IMR-90 (cell line): ENCODE measurements around the gene PRDM10. TPM values are rescaled to one million over a fixed set of nuclear protein-coding genes. Genes with fewer than 3 reads are reported as not detected.
A peak's percentile ranks its signal among the peaks of the same experiment; 100 is the strongest.

Experiments
- ATAC-seq: fragments of 200-7000 bp; cut with Tn5 transposase; 2 replicates; pipeline ENCODE4 v1.9.1; 2020; ENCODE audit warnings: low read depth, mild to moderate bottlenecking, moderate library complexity
- BruUV-seq: library from RNA; stranded (reverse); fragments of 400-500 nt; replicated peaks from 2 replicates; lab custom pipeline; 2021; lab: Mats Ljungman, UMichigan
- CTCF ChIA-PET: fragments of 300-600 bp; formaldehyde crosslinking; extraction: SDS; loops from one replicate; lab custom pipeline; 2021; ENCODE audit warnings: antibody characterized with exemption; lab: Yijun Ruan, JAX
- POLR2A ChIA-PET: fragments of 300-600 bp; sonication (Branson Sonifier 250); formaldehyde crosslinking; loops from one replicate; lab custom pipeline; 2022; ENCODE audit warnings: antibody characterized with exemption; ENCODE audit not compliant: unreplicated experiment; lab: Charles Lee
- DNase-seq: peaks from one replicate; pipeline ENCODE4 v3.0.0; 2013
- H2AFZ ChIP-seq: replicated peaks from 2 replicates; pipeline ENCODE3; 2013; ENCODE audit warnings: low read length, mild to moderate bottlenecking; ENCODE audit not compliant: poor library complexity
- H2AK5ac ChIP-seq: 2 replicates; pipeline ENCODE4 v1.6.1; 2013; ENCODE audit warnings: low read depth, low read length, inconsistent platforms
- H2AK9ac ChIP-seq: replicated peaks from 2 replicates; pipeline ENCODE3; 2013; ENCODE audit warnings: mild to moderate bottlenecking, low read depth, low read length, moderate library complexity; ENCODE audit not compliant: poor library complexity
- H2BK120ac ChIP-seq: 2 replicates; pipeline ENCODE4 v1.6.1; 2013; ENCODE audit warnings: low read depth, low read length, inconsistent platforms
- H2BK15ac ChIP-seq: 3 replicates; pipeline ENCODE4 v1.6.1; 2013; ENCODE audit warnings: low read depth, low read length, inconsistent platforms
- H2BK20ac ChIP-seq: 2 replicates; pipeline ENCODE4 v1.6.1; 2013; ENCODE audit warnings: low read depth, mild to moderate bottlenecking, inconsistent platforms, low read length, moderate library complexity
- H2BK5ac ChIP-seq: 2 replicates; pipeline ENCODE4 v1.6.1; 2013; ENCODE audit warnings: mild to moderate bottlenecking, low read depth, low read length, inconsistent platforms; ENCODE audit not compliant: poor library complexity, severe bottlenecking
- H3K14ac ChIP-seq: replicated peaks from 2 replicates; pipeline ENCODE4 v1.6.1; 2013; ENCODE audit warnings: low read depth, low read length, inconsistent platforms
- H3K18ac ChIP-seq: 2 replicates; pipeline ENCODE4 v1.6.1; 2013; ENCODE audit warnings: low read depth, low read length, control low read depth
- H3K23ac ChIP-seq: 2 replicates; pipeline ENCODE4 v1.6.1; 2013; ENCODE audit warnings: low read depth, low read length, inconsistent platforms
- H3K27ac ChIP-seq: 2 replicates; pipeline ENCODE4 v1.5.1; 2013; ENCODE audit warnings: mild to moderate bottlenecking, control low read depth, low read length; ENCODE audit not compliant: insufficient read depth
- H3K27me3 ChIP-seq: 2 replicates; pipeline ENCODE4 v1.6.1; 2013; ENCODE audit warnings: low read length; ENCODE audit not compliant: control insufficient read depth, insufficient read depth
- H3K36me3 ChIP-seq: 2 replicates; pipeline ENCODE4 v1.6.1; 2013; ENCODE audit warnings: low read length, mixed read lengths; ENCODE audit not compliant: control insufficient read depth, insufficient read depth
- H3K4ac ChIP-seq: 2 replicates; pipeline ENCODE4 v1.6.1; 2013; ENCODE audit warnings: low read depth, low read length, inconsistent platforms
- H3K4me1 ChIP-seq: 2 replicates; pipeline ENCODE4 v1.6.1; 2013; ENCODE audit warnings: low read length, mixed read lengths; ENCODE audit not compliant: control insufficient read depth, insufficient read depth
- H3K4me2 ChIP-seq: 2 replicates; pipeline ENCODE4 v1.6.1; 2013; ENCODE audit warnings: low read depth, mild to moderate bottlenecking, control low read depth, low read length, moderate library complexity
- H3K4me3 ChIP-seq: 2 replicates; pipeline ENCODE4 v1.5.1; 2013; ENCODE audit warnings: low read depth, mild to moderate bottlenecking, control low read depth, low read length, moderate library complexity; ENCODE audit not compliant: insufficient read depth
- H3K56ac ChIP-seq: 2 replicates; pipeline ENCODE4 v1.6.1; 2013; ENCODE audit warnings: low read length, inconsistent platforms; ENCODE audit not compliant: insufficient read depth; ENCODE audit errors: extremely low read depth
- H3K79me1 ChIP-seq, 2 experiments: 2 replicates each; pipeline ENCODE4 v1.6.1; 2013; ENCODE audit warnings: low read length in 2 of 2, inconsistent platforms in 1 of 2, low read depth in 1 of 2
- H3K9ac ChIP-seq: 2 replicates; pipeline ENCODE4 v1.6.1; 2013; ENCODE audit warnings: low read depth, low read length, control low read depth
- H3K9me1 ChIP-seq: 2 replicates; pipeline ENCODE4 v1.6.1; 2013; ENCODE audit warnings: low read length, inconsistent platforms; ENCODE audit not compliant: insufficient read depth
- H3K9me3 ChIP-seq: 2 replicates; pipeline ENCODE4 v1.6.1; 2013; ENCODE audit warnings: low read length; ENCODE audit not compliant: control insufficient read depth, insufficient read depth
- H4K20me1 ChIP-seq: 2 replicates; pipeline ENCODE4 v1.6.1; 2013; ENCODE audit warnings: low read length, inconsistent platforms; ENCODE audit not compliant: insufficient read depth
- H4K5ac ChIP-seq: 2 replicates; pipeline ENCODE4 v1.6.1; 2013; ENCODE audit warnings: mild to moderate bottlenecking, low read depth, low read length, control low read depth
- H4K8ac ChIP-seq, 2 experiments: 2 replicates each; pipeline ENCODE4 v1.6.1; 2013; ENCODE audit warnings: low read depth in 2 of 2, low read length in 2 of 2, control low read depth in 1 of 2, inconsistent platforms in 1 of 2
- H4K91ac ChIP-seq: 2 replicates; pipeline ENCODE4 v1.6.1; 2013; ENCODE audit warnings: low read depth, low read length, inconsistent platforms; ENCODE audit not compliant: insufficient read depth
- BHLHE40 ChIP-seq: fragments of 150-350 bp; IDR thresholded peaks from 2 replicates; pipeline ENCODE4 v1.6.1; 2016; ENCODE audit warnings: mild to moderate bottlenecking, low read depth, low read length
- CEBPB ChIP-seq: IDR thresholded peaks from 2 replicates; pipeline ENCODE4 v1.6.1; 2012; ENCODE audit warnings: low read depth, low read length, improper control_type of control experiment
- MAFK ChIP-seq: IDR thresholded peaks from 2 replicates; pipeline ENCODE4 v1.6.1; 2012; ENCODE audit warnings: low read depth, low read length, improper control_type of control experiment
- MAZ ChIP-seq: IDR thresholded peaks from 2 replicates; pipeline ENCODE4 v1.6.1; 2012; ENCODE audit warnings: low read depth, mild to moderate bottlenecking, low read length, improper control_type of control experiment, moderate library complexity, borderline replicate concordance
- MXI1 ChIP-seq: IDR thresholded peaks from 2 replicates; pipeline ENCODE4 v1.6.1; 2012; ENCODE audit warnings: low read depth, mild to moderate bottlenecking, low read length, moderate library complexity, borderline replicate concordance
- POLR2A ChIP-seq: IDR thresholded peaks from 2 replicates; pipeline ENCODE4 v1.6.1; 2012; ENCODE audit warnings: mild to moderate bottlenecking, low read depth, low read length
- RAD21 ChIP-seq: IDR thresholded peaks from 2 replicates; pipeline ENCODE4 v1.6.1; 2012; ENCODE audit warnings: low read length, improper control_type of control experiment
- RCOR1 ChIP-seq: IDR thresholded peaks from 2 replicates; pipeline ENCODE4 v1.6.1; 2012; ENCODE audit warnings: mild to moderate bottlenecking, low read length, improper control_type of control experiment; ENCODE audit not compliant: insufficient replicate concordance
- RFX5 ChIP-seq: IDR thresholded peaks from 2 replicates; pipeline ENCODE4 v1.8.0; 2012; ENCODE audit warnings: low read depth, mild to moderate bottlenecking, low read length, moderate library complexity
- USF2 ChIP-seq: fragments of 150-350 bp; IDR thresholded peaks from 2 replicates; pipeline ENCODE4 v1.6.1; 2017; ENCODE audit warnings: mild to moderate bottlenecking, antibody characterized with exemption, low read length, low read depth
- WGBS, 2 experiments: methylation state at CpG; one replicate each; pipeline versions ENCODE4 v1.1.5 to v1.1.7; 2013; ENCODE audit warnings: missing lambda C conversion rate in 2 of 2; ENCODE audit not compliant: insufficient read length in 1 of 2; ENCODE audit errors: extremely low coverage in 2 of 2; 5-methylcytosine and 5-hydroxymethylcytosine counted together
- dilution Hi-C: fragments of 300-500 bp; cut with HindIII; formaldehyde crosslinking; loops from one replicate; pipeline ENCODE4 v1.14.3; 2018; ENCODE audit warnings: low sequenced_read_pairs; ENCODE audit not compliant: unreplicated experiment
- in situ Hi-C: fragments of 300-500 bp; cut with MboI; formaldehyde crosslinking; loops from 3 replicates; pipeline ENCODE4 v1.14.3; 2019; ENCODE audit warnings: low sequenced_read_pairs, inconsistent platforms, mixed read lengths
- intact Hi-C: fragments of 100-400 bp; cut with micrococcal nuclease; formaldehyde crosslinking; loops from 2 replicates; pipeline ENCODE4 v1.10.0; 2022
- polyA plus RNA-seq, 3 experiments: library from polyadenylated mRNA; depleted of rRNA; stranded (reverse); fragments of >200 nt; gene quantifications; 2 replicates each; pipeline ENCODE4 v1.2.3, GENCODE V29; 2012; ENCODE audit warnings: low replicate concordance in 1 of 3
- total RNA-seq: library from RNA; depleted of rRNA; stranded (reverse); fragments of >200 nt; gene quantifications from 2 replicates; pipeline ENCODE4 v1.2.3, GENCODE V29; 2012

The PRDM10 gene
- total and polyA plus RNA-seq, 2 of the 4 experiments (the other 2 are of a cell fraction), result 3.1 to 6.5 TPM

- Histone ChIP-seq H3K79me1 (peaks cover 16 to 38% of the 10 kb centered on the region in 2 experiments), H2BK20ac (no peak within 1 kb of the TSS), H2BK120ac (no peak within 1 kb of the TSS; the same call in 1 of the 2 replicates), H3K14ac (peak within 1 kb of the TSS; percentile 88), H4K20me1 (no peaks in the 10 kb centered on the region; the same call in 1 of the 2 replicates), H2AK9ac (peak within 1 kb of the TSS; percentile 47), H3K9ac (peak within 1 kb of the TSS; percentile 96), H3K4ac (peak within 1 kb of the TSS; percentile 91), H3K4me2 (peak within 1 kb of the TSS; percentile 100), H3K9me3 (no peaks in the 10 kb centered on the region), H2BK5ac (peak within 1 kb of the TSS; percentile 84), H3K56ac (peak within 1 kb of the TSS; percentile 42; the same call in 1 of the 2 replicates), H4K8ac (peak within 1 kb of the TSS; percentile 78 to 97), H3K36me3 (peaks cover 11% of the 10 kb centered on the region), H4K91ac (peak within 1 kb of the TSS; percentile 55), H3K27ac (peak within 1 kb of the TSS; percentile 94), H3K9me1 (no peaks in the 10 kb centered on the region; the same call in 1 of the 2 replicates), H2AK5ac (peak within 1 kb of the TSS; percentile 5; the same call in 1 of the 2 replicates), H3K27me3 (no peaks in the 10 kb centered on the region), H3K18ac (peak within 1 kb of the TSS; percentile 97), H3K4me1 (peaks cover 4% of the 10 kb centered on the region; the same call in 1 of the 2 replicates), H3K4me3 (peak within 1 kb of the TSS; percentile 98), H2AFZ (peak within 1 kb of the TSS; percentile 95), H3K23ac (peak within 1 kb of the TSS; percentile 94), H2BK15ac (no peak within 1 kb of the TSS; the same call in 2 of the 3 replicates), H4K5ac (peak within 1 kb of the TSS; percentile 99)
- BruUV-seq, result no TSS peak
- intact Hi-C loops (no loop called here), in situ Hi-C loops (no loop called here), dilution Hi-C loops (no loop called here)
- ATAC-seq, result peak; percentile 99
- CTCF ChIA-PET, result interaction anchor here (0.6 to 1.3 kb wide), 2 partner anchors 13 to 109 kb away, joined by 3 to 5 read pairs; no protein-coding TSS in a partner anchor
- POLR2A ChIA-PET, result no interaction called here
- TF ChIP-seq RFX5, result no peak
- TF ChIP-seq MXI1, result no peak
- no peak for TF ChIP-seq RAD21
- no peak for TF ChIP-seq CEBPB
- TF ChIP-seq BHLHE40, result peak; percentile 22; the same call in 1 of the 2 replicates
- 0 out of 2 replicates have a peak, but pooled peaks have one; percentile 11 for TF ChIP-seq MAFK
- TF ChIP-seq USF2, result no peak
- TF ChIP-seq POLR2A, result no peak
- no peak for TF ChIP-seq RCOR1
- TF ChIP-seq MAZ, result peak; percentile 33; the same call in 1 of the 2 replicates
- 1% methylated on average over 44 of the region's 77 CpGs; no CpG with 5 or more reads in 1 of the 2 experiments for WGBS, 2 experiments
- peak; percentile 58 for DNase-seq
These were observed 107.3 kb downstream of the PRDM10 start, which contains the start of gene NFRKB for GRCh38 chr11:129895126-129896041. NFRKB (minus strand) TSS chr11:129895578; CDS start chr11:129892849, 2,729 bp downstream.
